Measurements from ENCODE around the gene OAF.

GRCh38 chr11:120259988-120260565 lies 49.2 kb downstream of the OAF start:
- TF ChIP-seq CTCF (IDR thresholded peaks at IDR 0.05) (no peak), POLR2A (IDR thresholded peaks at IDR 0.05) (no peak)

All from uterus (tissue), 2 donors.